SK-N-SH (cell line): Measurements from ENCODE around the gene MMP3. TPM values are rescaled to one million over a fixed set of nuclear protein-coding genes. Genes with fewer than 3 reads are reported as not detected.

Source experiments
- CTCF ChIA-PET: fragments of 300-600, 350-600 bp; formaldehyde crosslinking; extraction: SDS; loops from one replicate; lab custom pipeline; 2021; lab: Yijun Ruan, JAX
- POLR2A ChIA-PET: fragments of 350-600 bp; sonication (Branson Sonifier 250); formaldehyde crosslinking; extraction: SDS; loops from one replicate; lab custom pipeline; 2020; ENCODE audit warnings: antibody characterized with exemption, inconsistent platforms; lab: Yijun Ruan, JAX
- DNase-seq: peaks from one replicate; pipeline ENCODE4 v3.0.0; 2012
- H2AFZ ChIP-seq: fragments of 200-600 bp; sonication (generic); 2 replicates; pipeline ENCODE4 v1.8.1; 2016; ENCODE audit warnings: antibody characterized with exemption, mild to moderate bottlenecking, low read depth
- H3F3A ChIP-seq: fragments of 200-600 bp; sonication (generic); replicated peaks from 2 replicates; pipeline ENCODE3; 2016; ENCODE audit warnings: antibody characterized with exemption, mild to moderate bottlenecking; ENCODE audit not compliant: insufficient read depth
- H3K27ac ChIP-seq, 2 experiments: fragments of 200-500 bp in 1 of 2; fragments of 200-600 bp in 1 of 2; sonication (Bioruptor generic) in 1 of 2; sonication (generic), shearing (Covaris generic) in 1 of 2; 2 replicates each; pipeline versions ENCODE4 v1.5.1 to v1.6.1; 2014 to 2016; ENCODE audit warnings: low read depth in 2 of 2, inconsistent platforms in 1 of 2, low read length in 1 of 2, mild to moderate bottlenecking in 1 of 2, mixed read lengths in 1 of 2
- H3K27me3 ChIP-seq: fragments of 200-600 bp; sonication (generic), shearing (Covaris generic); 2 replicates; pipeline ENCODE4 v1.6.1; 2016; ENCODE audit warnings: mixed run types; ENCODE audit not compliant: insufficient read depth
- H3K36me3 ChIP-seq, 2 experiments: fragments of 200-500 bp in 1 of 2; fragments of 200-600 bp in 1 of 2; sonication (Bioruptor generic) in 1 of 2; sonication (generic) in 1 of 2; replicated peaks in 1 of 2; 2 replicates each; pipeline versions ENCODE3 to v1.5.1; 2014 to 2016; ENCODE audit warnings: low read length in 1 of 2, mild to moderate bottlenecking in 1 of 2; ENCODE audit not compliant: insufficient read depth in 2 of 2, control insufficient read depth in 1 of 2
- H3K4me1 ChIP-seq, 2 experiments: fragments of 200-500 bp in 1 of 2; fragments of 200-600 bp in 1 of 2; sonication (Bioruptor generic) in 1 of 2; sonication (generic), shearing (Covaris generic) in 1 of 2; 2 replicates each; pipeline versions ENCODE4 v1.5.1 to v1.6.1; 2014 to 2016; ENCODE audit warnings: low read depth in 1 of 2, low read length in 1 of 2, mixed run types in 1 of 2; ENCODE audit not compliant: insufficient read depth in 2 of 2, control insufficient read depth in 1 of 2
- H3K4me2 ChIP-seq: fragments of 200-600 bp; sonication (generic), shearing (Covaris generic); 2 replicates; pipeline ENCODE4 v1.6.1; 2017; ENCODE audit warnings: mixed run types
- H3K4me3 ChIP-seq, 2 experiments: fragments of 200-500 bp in 1 of 2; fragments of 200-600 bp in 1 of 2; sonication (Bioruptor generic) in 1 of 2; sonication (generic), shearing (Covaris generic) in 1 of 2; 2 replicates each; pipeline versions ENCODE4 v1.5.1 to v1.8.1; 2014 to 2016; ENCODE audit warnings: low read depth in 2 of 2, inconsistent platforms in 1 of 2, low read length in 1 of 2, mild to moderate bottlenecking in 1 of 2, mixed read lengths in 1 of 2, moderate library complexity in 1 of 2
- H3K79me2 ChIP-seq: fragments of 200-600 bp; sonication (generic); 2 replicates; pipeline ENCODE4 v1.8.1; 2017; ENCODE audit warnings: mild to moderate bottlenecking; ENCODE audit not compliant: insufficient read depth
- H3K9ac ChIP-seq: fragments of 200-600 bp; sonication (generic); 2 replicates; pipeline ENCODE4 v1.6.1; 2017; ENCODE audit warnings: mixed run types
- H3K9me2 ChIP-seq: fragments of 200-600 bp; sonication (generic); 2 replicates; pipeline ENCODE4 v1.6.1; 2017; ENCODE audit warnings: mixed run types
- H3K9me3 ChIP-seq: fragments of 200-600 bp; sonication (generic); 2 replicates; pipeline ENCODE4 v1.6.1; 2017; ENCODE audit warnings: mixed run types, mild to moderate bottlenecking, moderate library complexity
- H4K20me1 ChIP-seq: fragments of 200-600 bp; sonication (generic); 2 replicates; pipeline ENCODE4 v1.6.1; 2017; ENCODE audit warnings: mild to moderate bottlenecking, mixed run types; ENCODE audit not compliant: insufficient read depth
- ELF1 ChIP-seq: IDR thresholded peaks from 2 replicates; pipeline ENCODE4 v1.4.0; 2012
- EP300 ChIP-seq, 2 experiments: IDR thresholded peaks; 2 replicates each; pipeline versions ENCODE4 v1.4.0 to v1.6.1; 2012; ENCODE audit warnings: borderline replicate concordance in 1 of 2, low read depth in 1 of 2, low read length in 1 of 2
- EZH2phosphoT487 ChIP-seq: fragments of 200-600 bp; sonication (generic); IDR thresholded peaks from 2 replicates; pipeline ENCODE4 v1.6.1; 2017; ENCODE audit warnings: low read depth, mixed run types, mild to moderate bottlenecking, antibody characterized with exemption, moderate library complexity, borderline replicate concordance
- FOSL2 ChIP-seq: IDR thresholded peaks from 2 replicates; pipeline ENCODE4 v1.4.0; 2012; ENCODE audit warnings: low read depth, mild to moderate bottlenecking, moderate library complexity, borderline replicate concordance
- FOXJ3 ChIP-seq: sonication (generic); formaldehyde crosslinking; IDR thresholded peaks from 2 replicates; pipeline ENCODE4 v1.5.1; 2020; ENCODE audit warnings: mild to moderate bottlenecking, missing genetic modification reagents
- GATA2 ChIP-seq: sonication (generic); formaldehyde crosslinking; IDR thresholded peaks from 2 replicates; pipeline ENCODE4 v1.5.0; 2020; ENCODE audit warnings: mild to moderate bottlenecking, missing genetic modification reagents
- JUND ChIP-seq: IDR thresholded peaks from 2 replicates; pipeline ENCODE4 v1.4.0; 2012
- MXI1 ChIP-seq: IDR thresholded peaks from 2 replicates; pipeline ENCODE4 v1.6.1; 2012; ENCODE audit warnings: mild to moderate bottlenecking, low read depth, low read length, improper control_type of control experiment
- NRF1 ChIP-seq: IDR thresholded peaks from 2 replicates; pipeline ENCODE4 v1.6.1; 2012; ENCODE audit warnings: low read depth, mild to moderate bottlenecking, low read length
- POLR2AphosphoS5 ChIP-seq: IDR thresholded peaks from 2 replicates; pipeline ENCODE4 v1.6.1; 2012; ENCODE audit warnings: low read depth, low read length
- RAD21 ChIP-seq: IDR thresholded peaks from 2 replicates; pipeline ENCODE4 v1.6.1; 2012; ENCODE audit warnings: mild to moderate bottlenecking, low read length
- RCOR1 ChIP-seq: fragments of 150-350 bp; IDR thresholded peaks from 2 replicates; pipeline ENCODE4 v1.6.1; 2017; ENCODE audit warnings: antibody characterized with exemption, low read length
- REST ChIP-seq: IDR thresholded peaks from 2 replicates; pipeline ENCODE4 v1.6.1; 2012; ENCODE audit warnings: mild to moderate bottlenecking, low read depth, low read length, moderate library complexity
- SIN3A ChIP-seq: IDR thresholded peaks from 2 replicates; pipeline ENCODE4 v1.6.1; 2012; ENCODE audit warnings: low read depth, mild to moderate bottlenecking, low read length, moderate library complexity, borderline replicate concordance
- SMC3 ChIP-seq: IDR thresholded peaks from 2 replicates; pipeline ENCODE4 v1.6.1; 2012; ENCODE audit warnings: low read depth, low read length, improper control_type of control experiment
- TCF12 ChIP-seq: IDR thresholded peaks from 2 replicates; pipeline ENCODE4 v1.4.0; 2012
- TEAD4 ChIP-seq: IDR thresholded peaks from 2 replicates; pipeline ENCODE4 v1.4.0; 2012; ENCODE audit warnings: mild to moderate bottlenecking, borderline replicate concordance; ENCODE audit not compliant: insufficient read depth
- USF1 ChIP-seq: IDR thresholded peaks from 2 replicates; pipeline ENCODE4 v1.4.0; 2012; ENCODE audit warnings: low read depth, borderline replicate concordance
- WGBS: methylation state at CpG from one replicate; pipeline ENCODE4 v1.1.6; 2017; ENCODE audit warnings: low lambda C conversion rate; 5-methylcytosine and 5-hydroxymethylcytosine counted together
- polyA plus RNA-seq, 3 experiments: library from polyadenylated mRNA; depleted of rRNA; stranded (reverse); fragments of >200 nt; gene quantifications; 2 replicates each; pipeline ENCODE4 v1.2.3, GENCODE V29; 2012
- TF ChIP-seq, protein P1 (sequence below): fragments of 150-350 bp; IDR thresholded peaks from 2 replicates; pipeline ENCODE4 v1.6.1; 2017; ENCODE audit warnings: antibody characterized with exemption, low read length, low read depth, borderline replicate concordance
- TF ChIP-seq, protein P2 (sequence below): fragments of 200-600 bp; sonication (generic); IDR thresholded peaks from 2 replicates; pipeline ENCODE4 v1.6.1; 2017; ENCODE audit warnings: antibody characterized with exemption, mild to moderate bottlenecking, moderate library complexity

The MMP3 gene
- polyA plus RNA-seq, 1 of the 3 experiments (the other 2 are of a cell fraction), result 39.3 TPM

GRCh38 chr11:102798012-102798746, 45.2 kb downstream of the MMP3 start, which contains the start of gene MMP1:
MMP1 (minus strand) TSS chr11:102798160; CDS start chr11:102798092, 68 bp downstream.
- ChIA-PET CTCF (no interaction called here), POLR2A (no interaction called here)
- Histone ChIP-seq H3K27me3 (no peaks in the 10 kb centered on the region), H3K79me2 (no peaks in the 10 kb centered on the region), H3F3A (peaks cover 8% of the 10 kb centered on the region), H3K36me3 (no peaks in the 10 kb centered on the region), H3K9ac (no peak within 1 kb of the TSS), H3K4me3 (no peak within 1 kb of the TSS), H3K9me2 (no peaks in the 10 kb centered on the region), H3K4me1 (no peaks in the 10 kb centered on the region; a peak in 1 of 4 replicates), H2AFZ (0 out of 2 replicates have a peak within 1 kb of the TSS, but pooled peaks have one; percentile 52), H4K20me1 (no peaks in the 10 kb centered on the region), H3K27ac (peak within 1 kb of the TSS in 1 of 2 experiments; percentile 30; a peak in 1 of 4 replicates), H3K9me3 (no peaks in the 10 kb centered on the region), H3K4me2 (0 out of 2 replicates have a peak within 1 kb of the TSS, but pooled peaks have one; percentile 27)
- TF ChIP-seq NRF1, result no peak
- TF ChIP-seq FOXJ3, result no peak
- 0 out of 2 replicates have a peak, but pooled peaks have one; percentile 12 for TF ChIP-seq JUND
- no peak for TF ChIP-seq POLR2AphosphoS5
- no peak for TF ChIP-seq EZH2phosphoT487
- TF ChIP-seq RCOR1, result no peak
- TF ChIP-seq FOSL2, result peak; percentile 58; the same call in 1 of the 2 replicates
- TF ChIP-seq USF1, result no peak
- no peak for DNase-seq
- WGBS, result 70% methylated on average over 7 of the region's 7 CpGs

- H3K4me1 ChIP-seq, result no peaks in the 10 kb centered on the region; a peak in 1 of 4 replicates
- H3F3A ChIP-seq, result no peaks in the 10 kb centered on the region
- H3K79me2 ChIP-seq, result no peaks in the 10 kb centered on the region
- CTCF ChIA-PET, result no interaction called here
- H4K20me1 ChIP-seq, result no peaks in the 10 kb centered on the region
- no peak overlapping the region for H3K4me3 ChIP-seq
- H3K4me2 ChIP-seq, result no peak overlapping the region
- H3K9ac ChIP-seq, result no peak overlapping the region
- POLR2A ChIA-PET, result no interaction called here
- H3K9me2 ChIP-seq, result no peaks in the 10 kb centered on the region
- peak; percentile 15 for DNase-seq
- no peak overlapping the region for H3K27ac ChIP-seq
- H3K9me3 ChIP-seq, result no peaks in the 10 kb centered on the region
- peaks cover 0 to 3% of the 10 kb centered on the region in 2 experiments for H3K36me3 ChIP-seq
- H2AFZ ChIP-seq, result no peak overlapping the region
- H3K27me3 ChIP-seq, result no peaks in the 10 kb centered on the region
- no peak for TF ChIP-seq GATA2 (CRISPR knock-in tag)
- TF ChIP-seq SMC3, result 0 out of 2 replicates have a peak, but pooled peaks have one; percentile 23
- no peak for TF ChIP-seq TCF12
- TF ChIP-seq JUND, result no peak
- no peak for TF ChIP-seq MXI1
- TF ChIP-seq, protein P1, sequence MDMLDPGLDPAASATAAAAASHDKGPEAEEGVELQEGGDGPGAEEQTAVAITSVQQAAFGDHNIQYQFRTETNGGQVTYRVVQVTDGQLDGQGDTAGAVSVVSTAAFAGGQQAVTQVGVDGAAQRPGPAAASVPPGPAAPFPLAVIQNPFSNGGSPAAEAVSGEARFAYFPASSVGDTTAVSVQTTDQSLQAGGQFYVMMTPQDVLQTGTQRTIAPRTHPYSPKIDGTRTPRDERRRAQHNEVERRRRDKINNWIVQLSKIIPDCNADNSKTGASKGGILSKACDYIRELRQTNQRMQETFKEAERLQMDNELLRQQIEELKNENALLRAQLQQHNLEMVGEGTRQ, result no peak
- TF ChIP-seq EP300 (IDR thresholded peaks at IDR 0.05; ENCODE audit: borderline replicate concordance in 1 of 2, low read depth in 1 of 2, low read length in 1 of 2), result no peak
- TF ChIP-seq, protein P2, sequence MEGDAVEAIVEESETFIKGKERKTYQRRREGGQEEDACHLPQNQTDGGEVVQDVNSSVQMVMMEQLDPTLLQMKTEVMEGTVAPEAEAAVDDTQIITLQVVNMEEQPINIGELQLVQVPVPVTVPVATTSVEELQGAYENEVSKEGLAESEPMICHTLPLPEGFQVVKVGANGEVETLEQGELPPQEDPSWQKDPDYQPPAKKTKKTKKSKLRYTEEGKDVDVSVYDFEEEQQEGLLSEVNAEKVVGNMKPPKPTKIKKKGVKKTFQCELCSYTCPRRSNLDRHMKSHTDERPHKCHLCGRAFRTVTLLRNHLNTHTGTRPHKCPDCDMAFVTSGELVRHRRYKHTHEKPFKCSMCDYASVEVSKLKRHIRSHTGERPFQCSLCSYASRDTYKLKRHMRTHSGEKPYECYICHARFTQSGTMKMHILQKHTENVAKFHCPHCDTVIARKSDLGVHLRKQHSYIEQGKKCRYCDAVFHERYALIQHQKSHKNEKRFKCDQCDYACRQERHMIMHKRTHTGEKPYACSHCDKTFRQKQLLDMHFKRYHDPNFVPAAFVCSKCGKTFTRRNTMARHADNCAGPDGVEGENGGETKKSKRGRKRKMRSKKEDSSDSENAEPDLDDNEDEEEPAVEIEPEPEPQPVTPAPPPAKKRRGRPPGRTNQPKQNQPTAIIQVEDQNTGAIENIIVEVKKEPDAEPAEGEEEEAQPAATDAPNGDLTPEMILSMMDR, result peak; percentile 60
- no peak for TF ChIP-seq ELF1
- no peak for TF ChIP-seq SIN3A
- peak; percentile 24; the same call in 1 of the 2 replicates for TF ChIP-seq RAD21
- no peak for TF ChIP-seq TEAD4
- TF ChIP-seq REST, result no peak
Measured at GRCh38 chr11:102794382-102794781, 49.0 kb downstream of the MMP3 start.
